Gastroesophageal sphincter (tissue), 4 donors: Measurements from ENCODE around the gene MCC. TPM values are rescaled to one million over a fixed set of nuclear protein-coding genes. Genes with fewer than 3 reads are reported as not detected.
A peak's percentile ranks its signal among the peaks of the same experiment; 100 is the strongest.

ENCODE experiments used
- ATAC-seq: fragments of 150-250 bp; one replicate; pipeline ENCODE4 v1.9.1; 2016; ENCODE audit warnings: mild to moderate bottlenecking, moderate library complexity
- H3K27ac ChIP-seq, 4 donors: fragments of 200-600 bp; sonication (generic) in 3 of 4; 1 replicate in 3 of 4; 2 replicates in 1 of 4; pipeline ENCODE4 v1.5.1; 2016 to 2019
- H3K27me3 ChIP-seq: fragments of 200-600 bp; sonication (generic); one replicate; pipeline ENCODE4 v1.5.1; 2019
- H3K36me3 ChIP-seq, 2 donors: fragments of 200-600 bp; sonication (generic); one replicate each; pipeline ENCODE4 v1.5.1; 2019; ENCODE audit warnings: control low read depth in 1 of 2
- H3K4me1 ChIP-seq, 3 donors: fragments of 200-600 bp; sonication (generic); 1 replicate in 2 of 3; 2 replicates in 1 of 3; pipeline ENCODE4 v1.5.1; 2016 to 2019; ENCODE audit warnings: control low read depth in 2 of 3
- H3K4me3 ChIP-seq, 2 donors: fragments of 200-600 bp; sonication (generic); one replicate each; pipeline ENCODE4 v1.5.1; 2019; ENCODE audit warnings: mild to moderate bottlenecking in 1 of 2, moderate library complexity in 1 of 2
- H3K9me3 ChIP-seq, 3 donors: fragments of 200-600 bp; sonication (generic); one replicate each; pipeline ENCODE4 v1.5.1; 2017 to 2019; ENCODE audit warnings: control low read depth in 2 of 3
- EP300 ChIP-seq: sonication (generic); formaldehyde crosslinking; IDR thresholded peaks from one replicate; pipeline ENCODE4 v1.6.1; 2017; ENCODE audit warnings: antibody characterized with exemption, mild to moderate bottlenecking
- POLR2A ChIP-seq, 2 donors: fragments of 450-650 bp; IDR thresholded peaks; one replicate each; pipeline ENCODE4 v1.6.1; 2017; ENCODE audit warnings: antibody characterized with exemption in 2 of 2, mild to moderate bottlenecking in 2 of 2, moderate library complexity in 1 of 2
- POLR2AphosphoS5 ChIP-seq: sonication (generic); formaldehyde crosslinking; IDR thresholded peaks from one replicate; pipeline ENCODE4 v1.6.1; 2017; ENCODE audit warnings: antibody characterized with exemption
- WGBS, 2 donors: methylation state at CpG; one replicate each; pipeline ENCODE4 v1.1.5; 2018; ENCODE audit warnings: low coverage in 1 of 2; 5-methylcytosine and 5-hydroxymethylcytosine counted together
- total RNA-seq, 4 donors: library from RNA; depleted of rRNA; stranded (reverse); fragments of >200 nt; gene quantifications; one replicate each; pipeline ENCODE4 v1.1.0, GENCODE V29; 2016
- TF ChIP-seq, protein P1 (sequence below), 4 experiments: fragments of 200-600 bp in 2 of 4; fragments of 450-650 bp in 2 of 4; sonication (generic) in 1 of 4; IDR thresholded peaks; one replicate each; pipeline ENCODE4 v1.5.1; 2017 to 2019; ENCODE audit warnings: antibody characterized with exemption in 4 of 4, mild to moderate bottlenecking in 2 of 4, moderate library complexity in 2 of 4

Gene MCC
- total RNA-seq, 4 donors from 2014 or later, result 20.5 to 28.7 (median 23.5) TPM

GRCh38 chr5:113337515-113338415 is 150.5 kb downstream of the MCC start:
- no peaks in the 10 kb centered on the region for H3K4me1 ChIP-seq
- H3K27ac ChIP-seq, result no peak overlapping the region
- H3K36me3 ChIP-seq, result no peaks in the 10 kb centered on the region
- no peak for TF ChIP-seq POLR2AphosphoS5
- no peak for TF ChIP-seq POLR2A (IDR thresholded peaks at IDR 0.05)
- TF ChIP-seq, protein P1, sequence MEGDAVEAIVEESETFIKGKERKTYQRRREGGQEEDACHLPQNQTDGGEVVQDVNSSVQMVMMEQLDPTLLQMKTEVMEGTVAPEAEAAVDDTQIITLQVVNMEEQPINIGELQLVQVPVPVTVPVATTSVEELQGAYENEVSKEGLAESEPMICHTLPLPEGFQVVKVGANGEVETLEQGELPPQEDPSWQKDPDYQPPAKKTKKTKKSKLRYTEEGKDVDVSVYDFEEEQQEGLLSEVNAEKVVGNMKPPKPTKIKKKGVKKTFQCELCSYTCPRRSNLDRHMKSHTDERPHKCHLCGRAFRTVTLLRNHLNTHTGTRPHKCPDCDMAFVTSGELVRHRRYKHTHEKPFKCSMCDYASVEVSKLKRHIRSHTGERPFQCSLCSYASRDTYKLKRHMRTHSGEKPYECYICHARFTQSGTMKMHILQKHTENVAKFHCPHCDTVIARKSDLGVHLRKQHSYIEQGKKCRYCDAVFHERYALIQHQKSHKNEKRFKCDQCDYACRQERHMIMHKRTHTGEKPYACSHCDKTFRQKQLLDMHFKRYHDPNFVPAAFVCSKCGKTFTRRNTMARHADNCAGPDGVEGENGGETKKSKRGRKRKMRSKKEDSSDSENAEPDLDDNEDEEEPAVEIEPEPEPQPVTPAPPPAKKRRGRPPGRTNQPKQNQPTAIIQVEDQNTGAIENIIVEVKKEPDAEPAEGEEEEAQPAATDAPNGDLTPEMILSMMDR (IDR thresholded peaks at IDR 0.05), result no peak
- no peak for TF ChIP-seq EP300
- H3K9me3 ChIP-seq, result no peaks in the 10 kb centered on the region
- H3K27me3 ChIP-seq, result no peaks in the 10 kb centered on the region
- no peak for ATAC-seq
- WGBS, 2 donors, result 83 to 89% methylated on average over 6 of the region's 6 CpGs
- no peak overlapping the region for H3K4me3 ChIP-seq

- 59% methylated on average over 3 of the region's 4 CpGs; no CpG with 5 or more reads in 1 of the 2 donors for WGBS, 2 donors
- H3K9me3 ChIP-seq, result no peaks in the 10 kb centered on the region
- H3K27me3 ChIP-seq, result no peaks in the 10 kb centered on the region
- no peaks in the 10 kb centered on the region for H3K36me3 ChIP-seq
- H3K27ac ChIP-seq, result no peak overlapping the region
- no peaks in the 10 kb centered on the region for H3K4me1 ChIP-seq
- no peak overlapping the region for H3K4me3 ChIP-seq
- peak; percentile 40 for ATAC-seq
- TF ChIP-seq POLR2AphosphoS5 (no peak), POLR2A (IDR thresholded peaks at IDR 0.05) (no peak), EP300 (no peak)
- TF ChIP-seq, protein P1 (IDR thresholded peaks at IDR 0.05), result peak in 2 of 4 experiments; percentile 10 to 29
These were observed 151.3 kb downstream of the MCC start for GRCh38 chr5:113336975-113337374.

- Histone ChIP-seq H3K36me3 (no peaks in the 10 kb centered on the region), H3K4me1 (peaks cover 0 to 9% (median 0%) of the 10 kb centered on the region in 3 donors), H3K27me3 (no peaks in the 10 kb centered on the region), H3K9me3 (no peaks in the 10 kb centered on the region), H3K4me3 (no peak overlapping the region), H3K27ac (no peak overlapping the region)
- WGBS, 2 donors, result 81 to 94% methylated on average over 1 of the region's 1 CpG
- TF ChIP-seq EP300, result no peak
- no peak for TF ChIP-seq POLR2AphosphoS5
- no peak for TF ChIP-seq POLR2A (IDR thresholded peaks at IDR 0.05)
- TF ChIP-seq, protein P1 (IDR thresholded peaks at IDR 0.05), result no peak
- no peak for ATAC-seq
These were observed 154.8 kb downstream of the MCC start for GRCh38 chr5:113333411-113333810.

DNA sequence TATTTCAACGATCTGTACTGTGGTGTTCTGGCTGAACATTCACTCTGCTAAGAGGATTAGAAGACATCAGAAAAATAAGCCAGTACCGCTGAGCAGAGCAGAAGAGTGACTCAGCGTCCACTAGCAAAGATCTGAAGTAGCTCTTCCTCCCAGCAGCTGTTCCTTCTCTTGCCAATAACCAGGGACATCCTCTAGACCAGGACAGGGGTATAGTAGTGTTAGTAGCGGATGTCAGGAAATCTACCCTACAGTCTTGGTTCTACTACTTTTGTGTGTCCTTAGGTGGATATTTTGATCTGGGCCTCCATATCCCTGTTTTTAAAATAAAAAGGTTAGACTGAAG is 157.1 kb downstream of the MCC start:
- Histone ChIP-seq H3K4me3 (no peak overlapping the region), H3K4me1 (peaks cover 0 to 9% (median 0%) of the 10 kb centered on the region in 3 donors), H3K9me3 (no peaks in the 10 kb centered on the region), H3K36me3 (no peaks in the 10 kb centered on the region), H3K27me3 (no peaks in the 10 kb centered on the region), H3K27ac (no peak overlapping the region)
- peak; percentile 78 for ATAC-seq
- WGBS, 2 donors, result 68 to 90% methylated on average over 3 to 4 of the region's 4 CpGs
- TF ChIP-seq, protein P1 (IDR thresholded peaks at IDR 0.05), result no peak
- TF ChIP-seq POLR2A (IDR thresholded peaks at IDR 0.05) (no peak), POLR2AphosphoS5 (no peak), EP300 (no peak)
